KMS-11 (cell line): ENCODE measurements around the gene RPRML.

Experiments used
- H2AFZ ChIP-seq: fragments of 200-600 bp; sonication (generic); 2 replicates; pipeline ENCODE4 v1.6.1; 2016; ENCODE audit warnings: antibody characterized with exemption, mixed run types, low read depth
- H3K27ac ChIP-seq: fragments of 200-600 bp; sonication (generic); 2 replicates; pipeline ENCODE4 v1.6.1; 2016; ENCODE audit warnings: mild to moderate bottlenecking, mixed run types
- H3K27me3 ChIP-seq: fragments of 200-600 bp; sonication (generic); 2 replicates; pipeline ENCODE4 v1.6.1; 2017; ENCODE audit warnings: mild to moderate bottlenecking, low read depth, mixed run types, moderate library complexity; ENCODE audit not compliant: insufficient read depth
- H3K36me3 ChIP-seq: fragments of 200-600 bp; sonication (generic); 2 replicates; pipeline ENCODE4 v1.6.1; 2017; ENCODE audit warnings: mild to moderate bottlenecking, mixed run types; ENCODE audit not compliant: insufficient read depth
- H3K4me1 ChIP-seq: fragments of 200-600 bp; sonication (generic); 2 replicates; pipeline ENCODE4 v1.6.1; 2016; ENCODE audit warnings: mild to moderate bottlenecking, low read depth, mixed run types; ENCODE audit not compliant: poor library complexity, severe bottlenecking
- H3K4me2 ChIP-seq: fragments of 200-600 bp; sonication (generic); 2 replicates; pipeline ENCODE4 v1.7.0; 2016; ENCODE audit warnings: mild to moderate bottlenecking, mixed run types
- H3K4me3 ChIP-seq: fragments of 200-600 bp; sonication (generic); IDR thresholded peaks from 2 replicates; pipeline ENCODE4 v1.6.1; 2017; ENCODE audit warnings: low read depth, low read length, mixed read lengths; ENCODE audit not compliant: insufficient read depth
- H3K79me2 ChIP-seq: fragments of 200-600 bp; sonication (generic); 2 replicates; pipeline ENCODE4 v1.6.1; 2016; ENCODE audit warnings: low read depth, mixed run types; ENCODE audit not compliant: insufficient read depth
- H3K9ac ChIP-seq: fragments of 200-600 bp; sonication (generic); 2 replicates; pipeline ENCODE4 v1.6.1; 2016; ENCODE audit warnings: mild to moderate bottlenecking, mixed run types
- H4K20me1 ChIP-seq: fragments of 200-600 bp; sonication (generic); 2 replicates; pipeline ENCODE4 v1.6.1; 2016; ENCODE audit warnings: mild to moderate bottlenecking, mixed run types; ENCODE audit not compliant: insufficient read depth
- CTCF ChIP-seq: fragments of 200-600 bp; sonication (generic); conservative IDR thresholded peaks from 2 replicates; pipeline ENCODE4 v1.6.1; 2017; ENCODE audit warnings: low read depth, mild to moderate bottlenecking, antibody characterized with exemption, low read length, moderate library complexity, mixed read lengths

The RPRML gene

GRCh38 chr17:46942441-46943217 lies 36.4 kb downstream of the RPRML start:
- no peaks in the 10 kb centered on the region for H4K20me1 ChIP-seq
- H3K79me2 ChIP-seq: no peaks in the 10 kb centered on the region
- no peak overlapping the region for H3K9ac ChIP-seq
- peaks cover 19% of the 10 kb centered on the region for H3K4me1 ChIP-seq
- no peaks in the 10 kb centered on the region for H3K27me3 ChIP-seq
- H2AFZ ChIP-seq: no peak overlapping the region
- H3K36me3 ChIP-seq: peaks cover 6% of the 10 kb centered on the region; the same call in 1 of the 2 replicates
- H3K4me2 ChIP-seq: no peak overlapping the region
- peak; percentile 90 for TF ChIP-seq CTCF
- H3K4me3 ChIP-seq: no peak overlapping the region
- no peak overlapping the region for H3K27ac ChIP-seq

- no peak overlapping the region for H3K9ac ChIP-seq
- H3K79me2 ChIP-seq: no peaks in the 10 kb centered on the region
- H3K27ac ChIP-seq: no peak overlapping the region; the same call in 1 of the 2 replicates
- H2AFZ ChIP-seq: no peak overlapping the region
- H3K36me3 ChIP-seq: peaks cover 9% of the 10 kb centered on the region; the same call in 1 of the 2 replicates
- no peaks in the 10 kb centered on the region for H4K20me1 ChIP-seq
- H3K4me3 ChIP-seq: no peak overlapping the region
- H3K4me1 ChIP-seq: peaks cover 19% of the 10 kb centered on the region
- TF ChIP-seq CTCF: peak; percentile 75
- no peak overlapping the region for H3K4me2 ChIP-seq
- H3K27me3 ChIP-seq: no peaks in the 10 kb centered on the region
Observed at GRCh38 chr17:46940692-46941404, 38.2 kb downstream of the RPRML start.

- H3K4me3 ChIP-seq: no peak overlapping the region
- no peak overlapping the region for H3K4me2 ChIP-seq
- H3K79me2 ChIP-seq: peaks cover 5% of the 10 kb centered on the region; the same call in 1 of the 2 replicates
- TF ChIP-seq CTCF: no peak
- H3K36me3 ChIP-seq: peaks cover 21% of the 10 kb centered on the region; the same call in 1 of the 2 replicates
- no peaks in the 10 kb centered on the region for H3K27me3 ChIP-seq
- peaks cover 40% of the 10 kb centered on the region for H3K4me1 ChIP-seq
- H3K9ac ChIP-seq: no peak overlapping the region
- H3K27ac ChIP-seq: no peak overlapping the region
- H2AFZ ChIP-seq: no peak overlapping the region
- no peaks in the 10 kb centered on the region for H4K20me1 ChIP-seq
Observed at GRCh38 chr17:46935658-46936266, 43.3 kb downstream of the RPRML start.

- Histone ChIP-seq H3K4me2 (no peak overlapping the region; the same call in 1 of the 2 replicates), H3K27me3 (no peaks in the 10 kb centered on the region), H3K36me3 (peaks cover 15% of the 10 kb centered on the region; the same call in 1 of the 2 replicates), H2AFZ (no peak overlapping the region), H3K79me2 (peaks cover 44% of the 10 kb centered on the region), H3K27ac (no peak overlapping the region; the same call in 1 of the 2 replicates), H3K4me3 (no peak overlapping the region), H3K9ac (no peak overlapping the region), H3K4me1 (peaks cover 67% of the 10 kb centered on the region), H4K20me1 (no peaks in the 10 kb centered on the region; the same call in 1 of the 2 replicates)
- no peak for TF ChIP-seq CTCF
Observed at GRCh38 chr17:46931596-46931995, 47.5 kb downstream of the RPRML start.
